ENCODE data around the gene FHIT.
A peak's percentile ranks its signal among the peaks of the same experiment; 100 is the strongest.

The FHIT gene

GRCh38 chr3:60289341-60290121 lies 961.7 kb downstream of the FHIT start:
- peaks cover 0 to 5% of the 10 kb centered on the region in 2 donors for H3K9me3 Mint-ChIP-seq
- H3K4me3 Mint-ChIP-seq, result no peak overlapping the region
- peaks cover 7% of the 10 kb centered on the region for H3K4me1 Mint-ChIP-seq
- no peak for DNase-seq
- H3K27me3 Mint-ChIP-seq, result no peaks in the 10 kb centered on the region
- no peak overlapping the region for H3K27ac Mint-ChIP-seq
- no peak for ATAC-seq

- H3K4me1 Mint-ChIP-seq, result no peaks in the 10 kb centered on the region
- H3K27ac Mint-ChIP-seq, result no peak overlapping the region
- H3K9me3 Mint-ChIP-seq, result no peaks in the 10 kb centered on the region
- DNase-seq (no peak), ATAC-seq (no peak)
- H3K4me3 Mint-ChIP-seq, result no peak overlapping the region
- no peaks in the 10 kb centered on the region for H3K27me3 Mint-ChIP-seq
Observed at GRCh38 chr3:60282866-60283265, 968.4 kb downstream of the FHIT start.

GRCh38 chr3:60281970-60282369 lies 969.3 kb downstream of the FHIT start:
- Mint-ChIP-seq H3K27ac (no peak overlapping the region), H3K4me1 (no peaks in the 10 kb centered on the region), H3K4me3 (no peak overlapping the region), H3K9me3 (no peaks in the 10 kb centered on the region), H3K27me3 (no peaks in the 10 kb centered on the region)
- ATAC-seq (no peak), DNase-seq (no peak)

GRCh38 chr3:60277361-60277800 lies 973.9 kb downstream of the FHIT start:
- ATAC-seq (no peak), DNase-seq (no peak)
- Mint-ChIP-seq H3K9me3 (peaks cover 5 to 7% of the 10 kb centered on the region in 2 donors), H3K27me3 (no peaks in the 10 kb centered on the region), H3K4me1 (no peaks in the 10 kb centered on the region), H3K4me3 (no peak overlapping the region), H3K27ac (no peak overlapping the region)

- no peak overlapping the region for H3K27ac Mint-ChIP-seq
- DNase-seq (no peak), ATAC-seq (no peak)
- H3K4me3 Mint-ChIP-seq, result no peak overlapping the region
- no peaks in the 10 kb centered on the region for H3K4me1 Mint-ChIP-seq
- peaks cover 5 to 7% of the 10 kb centered on the region in 2 donors for H3K9me3 Mint-ChIP-seq
- no peaks in the 10 kb centered on the region for H3K27me3 Mint-ChIP-seq
Observed at GRCh38 chr3:60276615-60277014, 974.6 kb downstream of the FHIT start.

- Mint-ChIP-seq H3K4me1 (no peaks in the 10 kb centered on the region), H3K27ac (no peak overlapping the region), H3K9me3 (peaks cover 5 to 7% of the 10 kb centered on the region in 2 donors), H3K4me3 (no peak overlapping the region), H3K27me3 (no peaks in the 10 kb centered on the region)
- no peak for DNase-seq
- no peak for ATAC-seq
Observed at GRCh38 chr3:60274646-60275045, 976.6 kb downstream of the FHIT start.

- H3K27ac Mint-ChIP-seq, result no peak overlapping the region
- H3K9me3 Mint-ChIP-seq, result peaks cover 5 to 7% of the 10 kb centered on the region in 2 donors
- H3K4me1 Mint-ChIP-seq, result no peaks in the 10 kb centered on the region
- no peaks in the 10 kb centered on the region for H3K27me3 Mint-ChIP-seq
- ATAC-seq (no peak), DNase-seq (no peak)
- no peak overlapping the region for H3K4me3 Mint-ChIP-seq
Observed at GRCh38 chr3:60274098-60274497, 977.2 kb downstream of the FHIT start.

GRCh38 chr3:60269829-60270266 lies 981.4 kb downstream of the FHIT start:
- no peaks in the 10 kb centered on the region for H3K4me1 Mint-ChIP-seq
- ATAC-seq (no peak), DNase-seq (no peak)
- peaks cover 5 to 7% of the 10 kb centered on the region in 2 donors for H3K9me3 Mint-ChIP-seq
- H3K4me3 Mint-ChIP-seq, result no peak overlapping the region
- no peaks in the 10 kb centered on the region for H3K27me3 Mint-ChIP-seq
- no peak overlapping the region for H3K27ac Mint-ChIP-seq

GRCh38 chr3:60269377-60269776 lies 981.9 kb downstream of the FHIT start:
- Mint-ChIP-seq H3K27ac (no peak overlapping the region), H3K9me3 (peaks cover 5 to 6% of the 10 kb centered on the region in 2 donors), H3K27me3 (no peaks in the 10 kb centered on the region), H3K4me3 (no peak overlapping the region), H3K4me1 (no peaks in the 10 kb centered on the region)
- DNase-seq (no peak), ATAC-seq (no peak)

GRCh38 chr3:60268123-60268522 lies 983.1 kb downstream of the FHIT start:
- Mint-ChIP-seq H3K4me1 (no peaks in the 10 kb centered on the region), H3K27ac (peak overlapping the region in 1 of 2 donors; percentile 13), H3K9me3 (peaks cover 0 to 5% of the 10 kb centered on the region in 2 donors), H3K4me3 (no peak overlapping the region), H3K27me3 (no peaks in the 10 kb centered on the region)
- DNase-seq (no peak), ATAC-seq (no peak)

- H3K27ac Mint-ChIP-seq, result no peak overlapping the region
- H3K27me3 Mint-ChIP-seq, result no peaks in the 10 kb centered on the region
- no peak for ATAC-seq
Observed at GRCh38 chr3:60266444-60266843, 984.8 kb downstream of the FHIT start.

GRCh38 chr3:60263191-60263590 lies 988.1 kb downstream of the FHIT start:
- Mint-ChIP-seq H3K27me3 (no peaks in the 10 kb centered on the region), H3K9me3 (peaks cover 0 to 6% of the 10 kb centered on the region in 2 donors), H3K27ac (no peak overlapping the region), H3K4me1 (peaks cover 13% of the 10 kb centered on the region), H3K4me3 (no peak overlapping the region)
- DNase-seq (no peak), ATAC-seq (no peak)

More at GRCh38 chr3:60266444-60266843, 984.8 kb downstream of the FHIT start:
- Mint-ChIP-seq H3K4me1 (peaks cover 13% of the 10 kb centered on the region), H3K4me3 (no peak overlapping the region), H3K9me3 (peaks cover 0 to 6% of the 10 kb centered on the region in 2 donors)
- DNase-seq, result no peak

GRCh38 chr3:60262546-60262945 lies 988.7 kb downstream of the FHIT start:
- Mint-ChIP-seq H3K4me1 (peaks cover 13% of the 10 kb centered on the region), H3K9me3 (peaks cover 0 to 6% of the 10 kb centered on the region in 2 donors), H3K27ac (peak overlapping the region in 1 of 2 donors; percentile 82), H3K27me3 (no peaks in the 10 kb centered on the region), H3K4me3 (peak overlapping the region in 1 of 2 donors; percentile 29)
- ATAC-seq (no peak), DNase-seq (no peak)

GRCh38 chr3:60260546-60260945 lies 990.7 kb downstream of the FHIT start:
- no peak for ATAC-seq
- Mint-ChIP-seq H3K27me3 (no peaks in the 10 kb centered on the region), H3K27ac (no peak overlapping the region), H3K4me3 (no peak overlapping the region), H3K9me3 (peaks cover 6 to 10% of the 10 kb centered on the region in 2 donors), H3K4me1 (peaks cover 21% of the 10 kb centered on the region)
- no peak for DNase-seq

- no peak overlapping the region for H3K4me3 Mint-ChIP-seq
- peaks cover 0 to 10% of the 10 kb centered on the region in 2 donors for H3K9me3 Mint-ChIP-seq
- DNase-seq, result no peak
- ATAC-seq, result peak; percentile 69
- peak overlapping the region in 1 of 2 donors; percentile 1 for H3K27ac Mint-ChIP-seq
- peaks cover 13% of the 10 kb centered on the region for H3K4me1 Mint-ChIP-seq
- H3K27me3 Mint-ChIP-seq, result no peaks in the 10 kb centered on the region
Observed at GRCh38 chr3:60250810-60251209, 1000.4 kb downstream of the FHIT start.

GRCh38 chr3:60250206-60250605 lies 1001.0 kb downstream of the FHIT start:
- Mint-ChIP-seq H3K27me3 (no peaks in the 10 kb centered on the region), H3K9me3 (peaks cover 0 to 10% of the 10 kb centered on the region in 2 donors), H3K4me1 (peaks cover 13% of the 10 kb centered on the region), H3K27ac (peak overlapping the region in 1 of 2 donors; percentile 12), H3K4me3 (no peak overlapping the region)
- DNase-seq (no peak), ATAC-seq (no peak)
